Mesenchymal stem cell (in vitro differentiated cells and primary cell): ENCODE data around the gene TRAPPC2L.
"Not testable (repeated sequence)": the region's sequence is repeated elsewhere in the genome, so short reads cannot be mapped to it uniquely, and the experiment has no call there.

ENCODE experiments used
- DNase-seq: peaks from one replicate; pipeline ENCODE4 v3.0.0-alpha.2; 2013
- H2AFZ ChIP-seq: one replicate; pipeline ENCODE4 v1.6.1; 2013; ENCODE audit warnings: low read depth, mild to moderate bottlenecking, control low read depth, inconsistent platforms, low read length, moderate library complexity
- H2AK5ac ChIP-seq: 2 replicates; pipeline ENCODE4 v1.6.1; 2013; ENCODE audit warnings: low read length, moderate library complexity, mild to moderate bottlenecking, inconsistent platforms; ENCODE audit not compliant: severe bottlenecking
- H2BK120ac ChIP-seq: one replicate; pipeline ENCODE4 v1.6.1; 2013; ENCODE audit warnings: low read depth, mild to moderate bottlenecking, inconsistent platforms, low read length, moderate library complexity
- H2BK12ac ChIP-seq, 2 experiments: one replicate each; pipeline ENCODE4 v1.6.1; 2013; ENCODE audit warnings: inconsistent platforms in 2 of 2, low read length in 2 of 2, mild to moderate bottlenecking in 2 of 2, moderate library complexity in 2 of 2, control low read depth in 1 of 2
- H2BK15ac ChIP-seq: one replicate; pipeline ENCODE4 v1.6.1; 2013; ENCODE audit warnings: mild to moderate bottlenecking, low read depth, inconsistent platforms; ENCODE audit not compliant: poor library complexity, severe bottlenecking
- H2BK5ac ChIP-seq: 2 replicates; pipeline ENCODE4 v1.6.1; 2013; ENCODE audit warnings: low read depth, mild to moderate bottlenecking, low read length, control low read depth, inconsistent platforms; ENCODE audit not compliant: poor library complexity, severe bottlenecking
- H3K14ac ChIP-seq, 2 experiments: one replicate each; pipeline ENCODE4 v1.6.1; 2013; ENCODE audit warnings: inconsistent platforms in 2 of 2, low read length in 2 of 2, control low read depth in 1 of 2, mild to moderate bottlenecking in 1 of 2, moderate library complexity in 1 of 2
- H3K18ac ChIP-seq, 2 experiments: one replicate each; pipeline ENCODE4 v1.6.1; 2013; ENCODE audit warnings: inconsistent platforms in 2 of 2, low read length in 2 of 2, control low read depth in 1 of 2, low read depth in 1 of 2, mild to moderate bottlenecking in 1 of 2
- H3K23ac ChIP-seq, 2 experiments: one replicate each; pipeline ENCODE4 v1.6.1; 2013; ENCODE audit warnings: inconsistent platforms in 2 of 2, low read length in 2 of 2, mild to moderate bottlenecking in 2 of 2, moderate library complexity in 2 of 2, control low read depth in 1 of 2
- H3K27ac ChIP-seq: 2 replicates; pipeline ENCODE4 v1.5.1; 2013; ENCODE audit warnings: mild to moderate bottlenecking, moderate library complexity, low read length, control low read depth, inconsistent platforms; ENCODE audit not compliant: poor library complexity, severe bottlenecking
- H3K27me3 ChIP-seq, 2 experiments: 2 replicates each; pipeline versions ENCODE4 v1.6.1 to v1.7.0; 2013; ENCODE audit warnings: low read length in 2 of 2, mild to moderate bottlenecking in 2 of 2, moderate library complexity in 2 of 2, control low read depth in 1 of 2, inconsistent platforms in 1 of 2; ENCODE audit not compliant: control insufficient read depth in 1 of 2, insufficient read depth in 1 of 2
- H3K36me3 ChIP-seq, 2 experiments: 2 replicates each; pipeline versions ENCODE4 v1.6.1 to v1.7.0; 2013; ENCODE audit warnings: low read length in 2 of 2, control low read depth in 1 of 2, inconsistent platforms in 1 of 2, low read depth in 1 of 2, mild to moderate bottlenecking in 1 of 2; ENCODE audit not compliant: insufficient read depth in 2 of 2, control insufficient read depth in 1 of 2
- H3K4ac ChIP-seq, 2 experiments: one replicate each; pipeline ENCODE4 v1.6.1; 2013; ENCODE audit warnings: inconsistent platforms in 2 of 2, low read length in 2 of 2, mild to moderate bottlenecking in 2 of 2, moderate library complexity in 2 of 2, control low read depth in 1 of 2, low read depth in 1 of 2
- H3K4me1 ChIP-seq: 2 replicates; pipeline ENCODE4 v1.6.1; 2013; ENCODE audit warnings: low read depth, low read length, control low read depth; ENCODE audit not compliant: control insufficient read depth, insufficient read depth
- H3K4me2 ChIP-seq: 2 replicates; pipeline ENCODE4 v1.6.1; 2013; ENCODE audit warnings: low read length, mild to moderate bottlenecking, inconsistent platforms; ENCODE audit not compliant: poor library complexity, severe bottlenecking
- H3K4me3 ChIP-seq, 2 experiments: 2 replicates each; pipeline versions ENCODE4 v1.5.1 to v1.7.0; 2013; ENCODE audit warnings: low read length in 2 of 2, mild to moderate bottlenecking in 2 of 2, control low read depth in 1 of 2, low read depth in 1 of 2; ENCODE audit not compliant: insufficient read depth in 1 of 2
- H3K79me1 ChIP-seq: replicated peaks from 2 replicates; pipeline ENCODE4 v1.6.1; 2013; ENCODE audit warnings: mild to moderate bottlenecking, control low read depth, low read length, inconsistent platforms; ENCODE audit not compliant: poor library complexity, severe bottlenecking
- H3K9ac ChIP-seq: 2 replicates; pipeline ENCODE4 v1.7.0; 2013; ENCODE audit warnings: mild to moderate bottlenecking, low read length, moderate library complexity
- H3K9me3 ChIP-seq: 2 replicates; pipeline ENCODE4 v1.7.0; 2013; ENCODE audit warnings: mild to moderate bottlenecking, low read length; ENCODE audit not compliant: control insufficient read depth
- H4K8ac ChIP-seq: one replicate; pipeline ENCODE4 v1.6.1; 2013; ENCODE audit warnings: inconsistent platforms, mild to moderate bottlenecking, low read length, moderate library complexity
- H4K91ac ChIP-seq: one replicate; pipeline ENCODE4 v1.6.1; 2013; ENCODE audit warnings: mild to moderate bottlenecking, low read length, inconsistent platforms
- WGBS: methylation state at CpG from one replicate; pipeline ENCODE4 v1.1.7; 2013; ENCODE audit warnings: mixed read lengths; 5-methylcytosine and 5-hydroxymethylcytosine counted together

Gene TRAPPC2L

GRCh38 chr16:88893127-88893968 lies 36.4 kb downstream of the TRAPPC2L start:
- Histone ChIP-seq H3K27ac (no peak overlapping the region), H3K14ac (no peak overlapping the region), H2BK120ac (no peak overlapping the region), H3K4me1 (no peaks in the 10 kb centered on the region), H3K18ac (no peak overlapping the region), H3K9me3 (no peaks in the 10 kb centered on the region), H2BK5ac (no peak overlapping the region), H3K23ac (no peak overlapping the region), H3K4ac (no peak overlapping the region), H3K27me3 (peaks cover 11 to 37% of the 10 kb centered on the region in 2 experiments), H2BK15ac (no peak overlapping the region), H3K36me3 (no peaks in the 10 kb centered on the region), H2AFZ (no peak overlapping the region), H4K8ac (no peak overlapping the region), H3K9ac (no peak overlapping the region), H4K91ac (no peak overlapping the region), H3K4me3 (no peak overlapping the region), H2BK12ac (no peak overlapping the region), H2AK5ac (no peak overlapping the region), H3K4me2 (no peak overlapping the region), H3K79me1 (no peaks in the 10 kb centered on the region)
- WGBS, result 83% methylated on average over 19 of the region's 19 CpGs
- no peak for DNase-seq

GRCh38 chr16:88894266-88894665 lies 37.3 kb downstream of the TRAPPC2L start:
- H2AFZ ChIP-seq, H3K79me1 ChIP-seq, H2BK12ac ChIP-seq, H3K9me3 ChIP-seq, H4K91ac ChIP-seq, H3K14ac ChIP-seq, H2BK5ac ChIP-seq, H3K9ac ChIP-seq, H3K4ac ChIP-seq, DNase-seq, H4K8ac ChIP-seq, H2BK120ac ChIP-seq, H3K23ac ChIP-seq, H3K27ac ChIP-seq, H2AK5ac ChIP-seq, H3K4me3 ChIP-seq, H3K4me1 ChIP-seq, H2BK15ac ChIP-seq, H3K4me2 ChIP-seq, H3K18ac ChIP-seq, H3K36me3 ChIP-seq: not testable (repeated sequence)
- 93% methylated on average over 4 of the region's 6 CpGs for WGBS
- peaks cover 15 to 38% of the 10 kb centered on the region in 2 experiments for H3K27me3 ChIP-seq

GRCh38 chr16:88894681-88895300 lies 37.9 kb downstream of the TRAPPC2L start:
- no peak overlapping the region for H3K27ac ChIP-seq
- no peak overlapping the region for H4K8ac ChIP-seq
- peaks cover 20 to 36% of the 10 kb centered on the region in 2 experiments for H3K27me3 ChIP-seq
- H3K4me3 ChIP-seq, result no peak overlapping the region
- 90% methylated on average over 21 of the region's 21 CpGs for WGBS
- H3K36me3 ChIP-seq, result no peaks in the 10 kb centered on the region
- no peaks in the 10 kb centered on the region for H3K79me1 ChIP-seq
- H4K91ac ChIP-seq, result no peak overlapping the region
- no peak overlapping the region for H2BK15ac ChIP-seq
- H2BK12ac ChIP-seq, result no peak overlapping the region
- no peak overlapping the region for H2AFZ ChIP-seq
- no peak for DNase-seq
- H3K14ac ChIP-seq, result no peak overlapping the region
- H2BK120ac ChIP-seq, result no peak overlapping the region
- H2BK5ac ChIP-seq, result no peak overlapping the region
- H3K4me2 ChIP-seq, result no peak overlapping the region
- H3K23ac ChIP-seq, result no peak overlapping the region
- H3K4me1 ChIP-seq, result no peaks in the 10 kb centered on the region
- no peak overlapping the region for H3K9ac ChIP-seq
- no peak overlapping the region for H3K4ac ChIP-seq
- no peak overlapping the region for H2AK5ac ChIP-seq
- no peak overlapping the region for H3K18ac ChIP-seq
- no peaks in the 10 kb centered on the region for H3K9me3 ChIP-seq

GRCh38 chr16:88895335-88895734 lies 38.4 kb downstream of the TRAPPC2L start:
- DNase-seq, result no peak
- Histone ChIP-seq H3K4me1 (no peaks in the 10 kb centered on the region), H3K27me3 (peaks cover 20 to 37% of the 10 kb centered on the region in 2 experiments), H3K4ac (no peak overlapping the region), H2BK5ac (no peak overlapping the region), H3K18ac (no peak overlapping the region), H3K14ac (no peak overlapping the region), H3K27ac (no peak overlapping the region), H3K9ac (no peak overlapping the region), H2BK120ac (no peak overlapping the region), H3K4me2 (no peak overlapping the region), H4K8ac (no peak overlapping the region), H2AFZ (no peak overlapping the region), H4K91ac (no peak overlapping the region), H3K79me1 (no peaks in the 10 kb centered on the region), H3K9me3 (no peaks in the 10 kb centered on the region), H3K4me3 (no peak overlapping the region), H3K23ac (no peak overlapping the region), H2BK12ac (no peak overlapping the region), H3K36me3 (no peaks in the 10 kb centered on the region), H2AK5ac (no peak overlapping the region), H2BK15ac (no peak overlapping the region)
- WGBS, result 91% methylated on average over 22 of the region's 22 CpGs
